ENCODE measurements around the gene ZNF827. TPM values are rescaled to one million over a fixed set of nuclear protein-coding genes. Genes with fewer than 3 reads are reported as not detected.

Gene ZNF827
- total and polyA plus RNA-seq, 2 experiments from 2014 or later: 20.3 to 33.1 TPM

- TF ChIP-seq CTCF (conservative IDR thresholded peaks at IDR 0.05; ENCODE audit: low read depth in 2 of 2): no peak
Observed at GRCh38 chr4:145774473-145774872, 164.2 kb downstream of the ZNF827 start (continued).

GRCh38 chr4:145773581-145774234 lies 164.9 kb downstream of the ZNF827 start:
- Mint-ChIP-seq H3K27ac (0 out of 2 replicates have a peak overlapping the region, but pooled peaks have one; percentile 6), H3K9me3 (no peaks in the 10 kb centered on the region), H3K4me1 (peaks cover 7% of the 10 kb centered on the region; the same call in 2 of the 3 replicates), H3K27me3 (ENCODE audit: insufficient read depth, low read depth, poor library complexity) (no peaks in the 10 kb centered on the region), H3K36me3 (ENCODE audit: low read depth) (peaks cover 41% of the 10 kb centered on the region), H3K4me3 (no peak overlapping the region)
- no peak overlapping the region for H2AFZ ChIP-seq
- H3K4me3 ChIP-seq: no peak overlapping the region
- DNase-seq (ENCODE audit: low spot score): no peak
- ATAC-seq: no peak
- no peaks in the 10 kb centered on the region for H4K20me1 ChIP-seq (replicated peaks; ENCODE audit: insufficient read depth)
- no peaks in the 10 kb centered on the region for H3F3A ChIP-seq (replicated peaks; ENCODE audit: low read depth)
- H3K9me2 ChIP-seq (ENCODE audit: insufficient read depth): no peaks in the 10 kb centered on the region
- no peaks in the 10 kb centered on the region for H3K4me1 ChIP-seq (ENCODE audit: insufficient read depth)
- H3K79me2 ChIP-seq (replicated peaks; ENCODE audit: insufficient read depth): no peaks in the 10 kb centered on the region
- no peaks in the 10 kb centered on the region for H3K27me3 ChIP-seq (ENCODE audit: insufficient read depth)
- no peak overlapping the region for H3K27ac ChIP-seq (ENCODE audit: low read depth)
- H3K4me2 ChIP-seq: no peak overlapping the region
- no peak for TF ChIP-seq NANOG (IDR thresholded peaks at IDR 0.05; ENCODE audit: borderline replicate concordance)
- TF ChIP-seq CREB1 (CRISPR knock-in tag; IDR thresholded peaks at IDR 0.05; ENCODE audit: low read depth): no peak
- TF ChIP-seq STAT1 (IDR thresholded peaks at IDR 0.05; ENCODE audit: unreplicated experiment): no peak
- TF ChIP-seq ZNF331 (CRISPR knock-in tag; IDR thresholded peaks at IDR 0.05; ENCODE audit: low read depth): no peak
- no peak for TF ChIP-seq ZNF114 (CRISPR knock-in tag; IDR thresholded peaks at IDR 0.05)
- no peak for TF ChIP-seq EZH2phosphoT487 (IDR thresholded peaks at IDR 0.05; ENCODE audit: unreplicated experiment)
- no peak for TF ChIP-seq REST (IDR thresholded peaks at IDR 0.05; ENCODE audit: unreplicated experiment)
- TF ChIP-seq EZH2 (IDR thresholded peaks at IDR 0.05; ENCODE audit: low read depth, unreplicated experiment): no peak
- TF ChIP-seq POLR2AphosphoS5 (IDR thresholded peaks at IDR 0.05; ENCODE audit: low read depth): no peak
- TF ChIP-seq JUNB (IDR thresholded peaks at IDR 0.05; ENCODE audit: unreplicated experiment): no peak
- no peak for TF ChIP-seq ZNF462 (CRISPR knock-in tag; IDR thresholded peaks at IDR 0.05)
- H3K36me3 ChIP-seq (ENCODE audit: insufficient read depth): peaks cover 15% of the 10 kb centered on the region

Measured in GM23338 (cell line).